Endothelial cell of umbilical vein (primary cell): ENCODE measurements around the gene GPR50. TPM values are rescaled to one million over a fixed set of nuclear protein-coding genes. Genes with fewer than 3 reads are reported as not detected.

Experiments used
- BruUV-seq: library from RNA; stranded (reverse); fragments of 400-500 nt; replicated peaks from 2 replicates; lab custom pipeline; 2021; lab: Mats Ljungman, UMichigan
- CTCF ChIA-PET: fragments of 300-600, 350-600 bp; sonication (Branson Sonifier 250); formaldehyde crosslinking; loops from one replicate; lab custom pipeline; 2021; ENCODE audit warnings: antibody characterized with exemption, inconsistent platforms; lab: Charles Lee
- POLR2A ChIA-PET: fragments of 300-600, 350-600 bp; sonication (Branson Sonifier 250); formaldehyde crosslinking; loops from one replicate; lab custom pipeline; 2021; ENCODE audit warnings: antibody characterized with exemption, inconsistent platforms; lab: Charles Lee
- DNase-seq: peaks from one replicate; pipeline ENCODE4 v3.0.0-alpha.2; 2011; ENCODE audit warnings: low read depth, low spot score
- FAIRE-seq: peaks from 2 replicates; lab custom pipeline; 2011; peaks lifted over from hg19 to GRCh38; lab: Jason Lieb, UNC
- H2AFZ ChIP-seq: 2 replicates; pipeline ENCODE4 v1.6.0; 2012; ENCODE audit warnings: low read depth, low read length, control low read depth, inconsistent platforms
- H3K27ac ChIP-seq: 2 replicates; pipeline ENCODE4 v1.5.1; 2011; ENCODE audit warnings: low read depth, mild to moderate bottlenecking, control low read depth, low read length, moderate library complexity; ENCODE audit not compliant: insufficient read depth
- H3K27me3 ChIP-seq, 2 experiments: 2 replicates each; pipeline versions ENCODE4 v1.6.0 to v1.6.1; 2011; ENCODE audit warnings: low read length in 2 of 2, mixed read lengths in 1 of 2; ENCODE audit not compliant: control insufficient read depth in 2 of 2, insufficient read depth in 2 of 2
- H3K36me3 ChIP-seq, 2 experiments: 2 replicates in 1 of 2; 3 replicates in 1 of 2; pipeline ENCODE4 v1.5.1; 2011; ENCODE audit warnings: low read length in 2 of 2, mild to moderate bottlenecking in 1 of 2, moderate library complexity in 1 of 2; ENCODE audit not compliant: control insufficient read depth in 2 of 2, insufficient read depth in 2 of 2; ENCODE audit errors: extremely low read depth in 1 of 2
- H3K4me1 ChIP-seq: 3 replicates; pipeline ENCODE4 v1.5.1; 2011; ENCODE audit warnings: mild to moderate bottlenecking, low read length; ENCODE audit not compliant: control insufficient read depth, insufficient read depth; ENCODE audit errors: extremely low read depth
- H3K4me2 ChIP-seq: 2 replicates; pipeline ENCODE4 v1.6.1; 2011; ENCODE audit warnings: low read length, control low read depth, mixed read lengths; ENCODE audit not compliant: insufficient read depth
- H3K4me3 ChIP-seq, 3 experiments: fragments of 200-600 bp in 1 of 3; sonication (generic), shearing (Covaris generic) in 1 of 3; replicated peaks in 1 of 3; 2 replicates each; pipeline ENCODE4 v1.5.1; 2011 to 2016; ENCODE audit warnings: control low read depth in 3 of 3, low read length in 3 of 3, mild to moderate bottlenecking in 2 of 3, inconsistent platforms in 1 of 3, low read depth in 1 of 3, moderate library complexity in 1 of 3; ENCODE audit not compliant: insufficient read depth in 1 of 3
- H3K79me2 ChIP-seq: 2 replicates; pipeline ENCODE4 v1.6.0; 2012; ENCODE audit warnings: low read length, inconsistent platforms; ENCODE audit not compliant: control insufficient read depth, insufficient read depth
- H3K9ac ChIP-seq: replicated peaks from 2 replicates; pipeline ENCODE3; 2011; ENCODE audit warnings: low read length, control low read depth; ENCODE audit not compliant: insufficient read depth; ENCODE audit errors: extremely low read depth
- H3K9me1 ChIP-seq: replicated peaks from 3 replicates; pipeline ENCODE4 v1.6.0; 2011; ENCODE audit warnings: mild to moderate bottlenecking, low read length; ENCODE audit not compliant: control insufficient read depth, insufficient read depth; ENCODE audit errors: extremely low read depth
- H3K9me3 ChIP-seq: replicated peaks from 2 replicates; pipeline ENCODE4 v1.5.1; 2012; ENCODE audit warnings: low read length, inconsistent platforms; ENCODE audit not compliant: control insufficient read depth, insufficient read depth
- H4K20me1 ChIP-seq: replicated peaks from 2 replicates; pipeline ENCODE3; 2011; ENCODE audit warnings: mild to moderate bottlenecking, low read length; ENCODE audit not compliant: control insufficient read depth, insufficient read depth; ENCODE audit errors: extremely low read depth
- EZH2 ChIP-seq: IDR thresholded peaks from 2 replicates; pipeline ENCODE4 v1.6.1; 2012; ENCODE audit warnings: borderline replicate concordance, low read depth, mild to moderate bottlenecking, moderate library complexity, low read length, inconsistent platforms; ENCODE audit not compliant: severe bottlenecking
- GATA2 ChIP-seq: IDR thresholded peaks from 2 replicates; pipeline ENCODE4 v1.7.0; 2011; ENCODE audit warnings: low read depth, mild to moderate bottlenecking, moderate library complexity, mixed read lengths, low read length; ENCODE audit not compliant: insufficient read length, insufficient read depth
- dilution Hi-C: fragments of 300-500 bp; cut with MboI; formaldehyde crosslinking; loops from one replicate; pipeline ENCODE4 v1.15.0; 2019; ENCODE audit warnings: low sequenced_read_pairs; ENCODE audit not compliant: extremely low pct_ligation_motif_present
- intact Hi-C: fragments of 100-400 bp; cut with micrococcal nuclease; formaldehyde crosslinking; loops from one replicate; pipeline ENCODE4 v1.10.0; 2022
- polyA plus RNA-seq, 4 experiments: library from polyadenylated mRNA; depleted of rRNA in 3 of 4; stranded (reverse) in 3 of 4; unstranded in 1 of 4; fragments of >200 nt; gene quantifications; 2 replicates each; pipeline versions ENCODE4 v1.2.1 to v1.2.3, GENCODE V29; 2011 to 2012; ENCODE audit warnings: missing spikeins in 1 of 4
- total RNA-seq: library from RNA; stranded (reverse); gene quantifications from 2 replicates; pipeline ENCODE4 v1.2.3, GENCODE V29; 2021

Gene GPR50
- total and polyA plus RNA-seq, 2 donors (not counting 3 experiments of a cell fraction or from before 2014, with no cell fraction given), result not detected

DNA sequence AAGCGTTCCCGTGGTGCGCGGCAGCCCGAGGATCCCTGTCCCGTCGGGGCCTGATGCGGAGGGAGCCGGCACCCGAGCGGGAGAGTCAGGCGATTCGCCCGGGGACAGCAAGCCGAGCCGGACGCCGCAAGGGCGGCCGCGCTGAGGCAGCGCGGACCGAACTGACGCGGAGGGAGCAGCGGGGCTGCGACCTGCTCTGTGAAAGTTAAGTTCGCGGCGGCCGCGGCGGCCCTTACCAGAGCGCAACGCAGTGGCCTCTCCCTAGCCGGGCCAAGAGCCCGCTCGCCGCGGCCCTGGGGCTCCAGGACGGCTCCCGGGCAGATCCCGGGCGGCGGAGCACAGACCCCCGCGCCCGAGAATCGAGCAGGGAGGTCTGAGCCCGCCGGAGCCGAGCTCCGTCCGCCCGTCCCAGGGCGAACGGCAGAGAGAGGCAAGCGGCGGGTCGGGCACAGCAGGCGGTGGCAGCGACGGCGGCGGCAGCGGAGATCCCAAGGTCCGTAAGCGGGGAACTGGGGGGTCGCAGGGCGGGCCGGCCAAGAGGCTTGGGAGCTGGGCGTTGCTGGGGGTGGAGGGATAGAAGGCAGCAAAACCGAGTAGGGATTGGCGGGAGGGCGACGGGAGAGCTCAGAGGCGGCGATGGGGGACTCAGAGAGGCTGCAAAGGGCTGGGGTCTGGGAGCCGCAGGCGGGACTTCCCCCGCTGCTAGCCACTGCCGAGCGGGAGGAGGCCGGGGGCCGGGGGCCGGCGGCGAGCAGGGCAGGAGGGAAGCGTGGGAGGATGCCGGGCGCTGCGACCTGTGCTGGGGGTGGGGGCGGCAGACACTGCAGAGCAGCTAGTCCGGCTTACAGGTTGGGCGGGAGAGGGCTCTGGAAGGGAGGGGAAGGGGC is 1.0 kb downstream of the GPR50 start:
- H3K4me2 ChIP-seq, result no peak overlapping the region
- no peaks in the 10 kb centered on the region for H3K4me1 ChIP-seq
- POLR2A ChIA-PET, result no interaction called here
- H3K27me3 ChIP-seq, result peaks cover 17 to 26% of the 10 kb centered on the region in 2 experiments
- dilution Hi-C loops, result no loop called here
- no peak overlapping the region for H2AFZ ChIP-seq
- H4K20me1 ChIP-seq, result no peaks in the 10 kb centered on the region
- CTCF ChIA-PET, result interaction anchor here (0.6 to 1.6 kb wide), 2 partner anchors 405 to 814 kb away, joined by 4 read pairs; no protein-coding TSS in a partner anchor
- FAIRE-seq, result no peak
- no peak overlapping the region for H3K27ac ChIP-seq
- H3K36me3 ChIP-seq, result no peaks in the 10 kb centered on the region
- intact Hi-C loops, result no loop called here
- H3K4me3 ChIP-seq, result no peak overlapping the region
- no peak overlapping the region for H3K9ac ChIP-seq
- DNase-seq, result peak; percentile 1
- TF ChIP-seq EZH2 (peak; percentile 54), GATA2 (no peak)
- H3K9me3 ChIP-seq, result no peaks in the 10 kb centered on the region
- BruUV-seq, result no TSS peak
- no peaks in the 10 kb centered on the region for H3K9me1 ChIP-seq
- H3K79me2 ChIP-seq, result no peaks in the 10 kb centered on the region

DNA sequence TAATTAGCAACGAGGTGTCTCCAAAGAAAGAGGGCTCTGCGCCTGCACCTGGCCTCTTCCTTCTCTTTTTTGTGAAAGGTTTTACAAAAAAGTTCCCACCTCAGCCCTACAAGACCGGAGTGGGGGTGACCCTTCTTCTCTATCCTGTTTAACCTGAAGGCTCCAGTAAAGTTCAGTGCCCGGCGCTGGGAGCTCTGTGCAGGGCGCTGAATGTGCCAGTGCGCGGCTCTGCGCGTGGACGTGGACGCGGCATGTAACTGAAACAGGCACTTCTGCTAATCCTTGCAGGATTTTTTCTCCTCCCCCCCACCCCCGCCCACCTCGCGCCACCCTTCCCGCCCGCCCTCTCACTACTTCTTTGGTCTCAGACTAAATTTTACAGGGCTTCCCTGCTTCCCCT is 2.4 kb downstream of the GPR50 start:
- CTCF ChIA-PET, result no interaction called here
- H3K27me3 ChIP-seq, result peaks cover 17 to 26% of the 10 kb centered on the region in 2 experiments
- dilution Hi-C loops, result no loop called here

More for the DNA sequence above, 2.4 kb downstream of the GPR50 start:
- Histone ChIP-seq H4K20me1 (no peaks in the 10 kb centered on the region), H3K4me1 (no peaks in the 10 kb centered on the region), H3K9me3 (no peaks in the 10 kb centered on the region), H3K36me3 (no peaks in the 10 kb centered on the region), H3K27ac (no peak overlapping the region), H3K4me2 (no peak overlapping the region), H3K79me2 (no peaks in the 10 kb centered on the region), H3K4me3 (no peak overlapping the region), H2AFZ (no peak overlapping the region), H3K9me1 (no peaks in the 10 kb centered on the region), H3K9ac (no peak overlapping the region)
- no peak for TF ChIP-seq EZH2
- POLR2A ChIA-PET, result no interaction called here
- intact Hi-C loops, result no loop called here
- FAIRE-seq (no peak), DNase-seq (no peak)
- BruUV-seq, result no TSS peak
